PC-3 (cell line): Measurements from ENCODE around the gene ATG7.

Source experiments
- EZH2 ChIP-seq: fragments of 300-600 bp; sonication (generic); IDR thresholded peaks from one replicate; pipeline ENCODE4 v1.6.1; 2017; ENCODE audit warnings: antibody characterized with exemption, mild to moderate bottlenecking, low read length; ENCODE audit not compliant: unreplicated experiment
- EZH2phosphoT487 ChIP-seq: fragments of 300-600 bp; sonication (generic); IDR thresholded peaks from 2 replicates; pipeline ENCODE4 v1.6.1; 2018; ENCODE audit warnings: mild to moderate bottlenecking, antibody characterized with exemption, low read length, borderline replicate concordance
- TF ChIP-seq, protein P1 (sequence below): fragments of 300-600 bp; sonication (generic); conservative IDR thresholded peaks from 2 replicates; pipeline ENCODE4 v1.5.1; 2017; ENCODE audit warnings: antibody characterized with exemption, low read depth, mild to moderate bottlenecking, low read length

- TF ChIP-seq, protein P1, sequence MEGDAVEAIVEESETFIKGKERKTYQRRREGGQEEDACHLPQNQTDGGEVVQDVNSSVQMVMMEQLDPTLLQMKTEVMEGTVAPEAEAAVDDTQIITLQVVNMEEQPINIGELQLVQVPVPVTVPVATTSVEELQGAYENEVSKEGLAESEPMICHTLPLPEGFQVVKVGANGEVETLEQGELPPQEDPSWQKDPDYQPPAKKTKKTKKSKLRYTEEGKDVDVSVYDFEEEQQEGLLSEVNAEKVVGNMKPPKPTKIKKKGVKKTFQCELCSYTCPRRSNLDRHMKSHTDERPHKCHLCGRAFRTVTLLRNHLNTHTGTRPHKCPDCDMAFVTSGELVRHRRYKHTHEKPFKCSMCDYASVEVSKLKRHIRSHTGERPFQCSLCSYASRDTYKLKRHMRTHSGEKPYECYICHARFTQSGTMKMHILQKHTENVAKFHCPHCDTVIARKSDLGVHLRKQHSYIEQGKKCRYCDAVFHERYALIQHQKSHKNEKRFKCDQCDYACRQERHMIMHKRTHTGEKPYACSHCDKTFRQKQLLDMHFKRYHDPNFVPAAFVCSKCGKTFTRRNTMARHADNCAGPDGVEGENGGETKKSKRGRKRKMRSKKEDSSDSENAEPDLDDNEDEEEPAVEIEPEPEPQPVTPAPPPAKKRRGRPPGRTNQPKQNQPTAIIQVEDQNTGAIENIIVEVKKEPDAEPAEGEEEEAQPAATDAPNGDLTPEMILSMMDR, result no peak
- TF ChIP-seq EZH2phosphoT487 (no peak), EZH2 (no peak)
Observed at GRCh38 chr3:11390411-11391131, 118.4 kb downstream of the ATG7 start.
